Measurements from ENCODE around the gene GPRIN2. TPM values are rescaled to one million over a fixed set of nuclear protein-coding genes. Genes with fewer than 3 reads are reported as not detected.

GPRIN2 gene
- polyA plus RNA-seq, 1 of the 3 experiments (the other 2 are of a cell fraction) = 0.03 TPM

- H3K79me2 ChIP-seq (ENCODE audit: insufficient read depth) = no peaks in the 10 kb centered on the region
- WGBS (ENCODE audit: low lambda C conversion rate) = 76% methylated on average over 14 of the region's 14 CpGs
- peaks cover 0 to 5% of the 10 kb centered on the region in 2 experiments; a peak in 1 of 4 replicates for H3K4me1 ChIP-seq (ENCODE audit: control insufficient read depth in 1 of 2, insufficient read depth in 2 of 2, low read depth in 1 of 2, low read length in 1 of 2)
- ChIA-PET POLR2A (no interaction called here), CTCF (interaction anchor here (1.1 to 2.7 kb wide), 3 partner anchors 13 to 22 kb away, joined by 3 to 12 read pairs (median 3); partner anchors contain the start of gene GPRIN2)
- no peak for DNase-seq
- no peaks in the 10 kb centered on the region for H4K20me1 ChIP-seq (ENCODE audit: insufficient read depth)
- no peak overlapping the region for H3K4me2 ChIP-seq
- H3F3A ChIP-seq (replicated peaks; ENCODE audit: insufficient read depth) = no peaks in the 10 kb centered on the region
- H2AFZ ChIP-seq (ENCODE audit: low read depth) = no peak overlapping the region
- H3K9ac ChIP-seq = no peak overlapping the region
- H3K9me3 ChIP-seq = no peaks in the 10 kb centered on the region
- TF ChIP-seq CHD2 (IDR thresholded peaks at IDR 0.05; ENCODE audit: low read length, partially characterized antibody) (no peak), RFX5 (IDR thresholded peaks at IDR 0.05; ENCODE audit: low read length) (no peak), IRF3 (IDR thresholded peaks at IDR 0.05; ENCODE audit: low read depth, low read length) (no peak), SMC3 (IDR thresholded peaks at IDR 0.05; ENCODE audit: low read depth, low read length) (no peak), FOXM1 (IDR thresholded peaks at IDR 0.05; ENCODE audit: low read depth) (no peak)
- H3K27me3 ChIP-seq (ENCODE audit: insufficient read depth) = no peaks in the 10 kb centered on the region
- no peak overlapping the region for H3K27ac ChIP-seq (ENCODE audit: low read depth in 2 of 2, low read length in 1 of 2)
- H3K4me3 ChIP-seq (ENCODE audit: low read depth in 2 of 2, low read length in 1 of 2) = no peak overlapping the region
- H3K36me3 ChIP-seq (replicated peaks in 1 of 2; ENCODE audit: control insufficient read depth in 1 of 2, insufficient read depth in 2 of 2, low read length in 1 of 2) = no peaks in the 10 kb centered on the region
- H3K9me2 ChIP-seq = no peaks in the 10 kb centered on the region
Observed at GRCh38 chr10:46543466-46544377, 12.7 kb downstream of the GPRIN2 start.

- Histone ChIP-seq H3K4me1 (ENCODE audit: control insufficient read depth in 1 of 2, insufficient read depth in 2 of 2, low read depth in 1 of 2, low read length in 1 of 2) (peaks cover 0 to 5% of the 10 kb centered on the region in 2 experiments; a peak in 1 of 4 replicates), H3K4me2 (no peak overlapping the region), H3F3A (replicated peaks; ENCODE audit: insufficient read depth) (no peaks in the 10 kb centered on the region), H3K9me2 (no peaks in the 10 kb centered on the region), H2AFZ (ENCODE audit: low read depth) (no peak overlapping the region), H3K79me2 (ENCODE audit: insufficient read depth) (no peaks in the 10 kb centered on the region), H4K20me1 (ENCODE audit: insufficient read depth) (no peaks in the 10 kb centered on the region), H3K4me3 (ENCODE audit: low read depth in 2 of 2, low read length in 1 of 2) (no peak overlapping the region), H3K27ac (ENCODE audit: low read depth in 2 of 2, low read length in 1 of 2) (no peak overlapping the region), H3K36me3 (replicated peaks in 1 of 2; ENCODE audit: control insufficient read depth in 1 of 2, insufficient read depth in 2 of 2, low read length in 1 of 2) (no peaks in the 10 kb centered on the region), H3K27me3 (ENCODE audit: insufficient read depth) (no peaks in the 10 kb centered on the region), H3K9me3 (no peaks in the 10 kb centered on the region), H3K9ac (no peak overlapping the region)
- ChIA-PET CTCF (interaction anchor here (0.6 to 2.7 kb wide), 2 partner anchors 13 to 318 kb away, joined by 3 to 12 read pairs; no protein-coding TSS in a partner anchor), POLR2A (no interaction called here)
- 78% methylated on average over 7 of the region's 7 CpGs for WGBS (ENCODE audit: low lambda C conversion rate)
- DNase-seq = peak; percentile 31
- TF ChIP-seq EP300 (IDR thresholded peaks at IDR 0.05; ENCODE audit: borderline replicate concordance in 1 of 2, low read depth in 1 of 2, low read length in 1 of 2) = no peak
- TF ChIP-seq CHD2 (IDR thresholded peaks at IDR 0.05; ENCODE audit: low read length, partially characterized antibody) = no peak
- TF ChIP-seq PBX3 (IDR thresholded peaks at IDR 0.05) = no peak
- no peak for TF ChIP-seq GATA2 (CRISPR knock-in tag; IDR thresholded peaks at IDR 0.05)
- no peak for TF ChIP-seq GABPA (IDR thresholded peaks at IDR 0.05; ENCODE audit: low read depth)
- TF ChIP-seq IRF3 (IDR thresholded peaks at IDR 0.05; ENCODE audit: low read depth, low read length) = no peak
- no peak for TF ChIP-seq NFIC (IDR thresholded peaks at IDR 0.05; ENCODE audit: borderline replicate concordance)
- TF ChIP-seq USF1 (IDR thresholded peaks at IDR 0.05; ENCODE audit: borderline replicate concordance, low read depth) = no peak
- no peak for TF ChIP-seq RFX5 (IDR thresholded peaks at IDR 0.05; ENCODE audit: low read length)
- no peak for TF ChIP-seq ELF1 (IDR thresholded peaks at IDR 0.05)
- no peak for TF ChIP-seq RXRA (IDR thresholded peaks at IDR 0.05; ENCODE audit: borderline replicate concordance, low read depth)
- TF ChIP-seq REST (IDR thresholded peaks at IDR 0.05; ENCODE audit: low read depth, low read length) = no peak
- TF ChIP-seq EZH2phosphoT487 (IDR thresholded peaks at IDR 0.05; ENCODE audit: borderline replicate concordance, low read depth) = no peak
Observed at GRCh38 chr10:46542567-46543465, 13.6 kb downstream of the GPRIN2 start.

Measured in SK-N-SH (cell line).